Fibroblast of lung (primary cell): ENCODE results near the gene BTBD2. TPM values are rescaled to one million over a fixed set of nuclear protein-coding genes. Genes with fewer than 3 reads are reported as not detected.
A peak's percentile ranks its signal among the peaks of the same experiment; 100 is the strongest.

ENCODE experiments used
- DNase-seq, 2 donors: peaks; one replicate each; pipeline versions ENCODE4 v3.0.0 to v3.0.0-alpha.2; 2010; ENCODE audit warnings: low read depth in 2 of 2
- H2AFZ ChIP-seq: 2 replicates; pipeline ENCODE4 v1.5.1; 2012; ENCODE audit warnings: low read length, control low read depth, inconsistent platforms
- H3K27ac ChIP-seq: 2 replicates; pipeline ENCODE4 v1.5.1; 2011; ENCODE audit warnings: low read length, control low read depth; ENCODE audit not compliant: insufficient read depth
- H3K27me3 ChIP-seq: 2 replicates; pipeline ENCODE4 v1.5.1; 2011; ENCODE audit warnings: mild to moderate bottlenecking, low read length; ENCODE audit not compliant: control insufficient read depth, insufficient read depth
- H3K36me3 ChIP-seq: 2 replicates; pipeline ENCODE4 v1.5.1; 2011; ENCODE audit warnings: low read length; ENCODE audit not compliant: control insufficient read depth, insufficient read depth
- H3K4me1 ChIP-seq: 2 replicates; pipeline ENCODE4 v1.5.1; 2011; ENCODE audit warnings: low read length; ENCODE audit not compliant: control insufficient read depth, insufficient read depth; ENCODE audit errors: extremely low read depth
- H3K4me2 ChIP-seq: 2 replicates; pipeline ENCODE4 v1.5.1; 2011; ENCODE audit warnings: low read length, control low read depth; ENCODE audit not compliant: insufficient read depth; ENCODE audit errors: extremely low read depth
- H3K4me3 ChIP-seq, 4 experiments: fragments of 200-600 bp in 1 of 4; sonication (generic) in 1 of 4; replicated peaks in 1 of 4; 2 replicates each; pipeline ENCODE4 v1.5.1; 2011 to 2016; ENCODE audit warnings: low read length in 4 of 4, low read depth in 3 of 4, mild to moderate bottlenecking in 3 of 4, control low read depth in 2 of 4, inconsistent platforms in 1 of 4, mixed read lengths in 1 of 4; ENCODE audit not compliant: insufficient read depth in 1 of 4; ENCODE audit errors: control extremely low read depth in 1 of 4
- H3K79me2 ChIP-seq: 2 replicates; pipeline ENCODE4 v1.5.1; 2012; ENCODE audit warnings: mild to moderate bottlenecking, low read length, inconsistent platforms; ENCODE audit not compliant: control insufficient read depth, insufficient read depth
- H3K9ac ChIP-seq: 2 replicates; pipeline ENCODE4 v1.5.1; 2011; ENCODE audit warnings: mild to moderate bottlenecking, low read length, control low read depth; ENCODE audit not compliant: insufficient read depth
- H3K9me3 ChIP-seq: 2 replicates; pipeline ENCODE4 v1.5.1; 2012; ENCODE audit warnings: low read depth, low read length; ENCODE audit not compliant: control insufficient read depth, insufficient read depth
- H4K20me1 ChIP-seq: 2 replicates; pipeline ENCODE4 v1.5.1; 2011; ENCODE audit warnings: low read length; ENCODE audit not compliant: control insufficient read depth, insufficient read depth; ENCODE audit errors: extremely low read depth
- EZH2 ChIP-seq: IDR thresholded peaks from 2 replicates; pipeline ENCODE4 v1.5.1; 2012; ENCODE audit warnings: low read length, control low read depth, mild to moderate bottlenecking; ENCODE audit errors: missing control alignments
- polyA plus RNA-seq, 2 donors: library from polyadenylated mRNA; depleted of rRNA in 1 of 2; stranded (reverse) in 1 of 2; unstranded in 1 of 2; fragments of >200 nt; gene quantifications; 2 replicates each; pipeline ENCODE4 v1.2.1, GENCODE V29; 2011 to 2012; ENCODE audit warnings: missing spikeins in 1 of 2
- total RNA-seq: library from RNA; depleted of rRNA; stranded (reverse); fragments of >200 nt; gene quantifications from 2 replicates; pipeline ENCODE4 v1.2.1, GENCODE V29; 2014
- TF ChIP-seq, protein P1 (sequence below), 2 donors: IDR thresholded peaks in 1 of 2; conservative IDR thresholded peaks in 1 of 2; 1 replicate in 1 of 2; 2 replicates in 1 of 2; pipeline ENCODE4 v1.5.1; 2011 to 2012; ENCODE audit warnings: low read length in 2 of 2, control low read depth in 1 of 2, inconsistent platforms in 1 of 2, low read depth in 1 of 2, mild to moderate bottlenecking in 1 of 2

Gene BTBD2
- total and polyA plus RNA-seq, 2 donors (not counting 1 experiment from before 2014, with no cell fraction given) = 14.0 to 70.2 TPM

GRCh38 chr19:2003874-2004273, 11.6 kb downstream of the BTBD2 start:
- H3K9ac ChIP-seq = no peak overlapping the region
- H3K79me2 ChIP-seq = no peaks in the 10 kb centered on the region
- no peak overlapping the region for H3K4me3 ChIP-seq
- no peak overlapping the region for H3K4me2 ChIP-seq
- no peaks in the 10 kb centered on the region for H4K20me1 ChIP-seq
- no peaks in the 10 kb centered on the region for H3K27me3 ChIP-seq
- H3K4me1 ChIP-seq = no peaks in the 10 kb centered on the region
- no peak overlapping the region for H2AFZ ChIP-seq
- no peaks in the 10 kb centered on the region for H3K9me3 ChIP-seq
- peaks cover 3% of the 10 kb centered on the region for H3K36me3 ChIP-seq
- H3K27ac ChIP-seq = no peak overlapping the region
- peak in 1 of 2 donors; percentile 49 for DNase-seq
- TF ChIP-seq, protein P1, sequence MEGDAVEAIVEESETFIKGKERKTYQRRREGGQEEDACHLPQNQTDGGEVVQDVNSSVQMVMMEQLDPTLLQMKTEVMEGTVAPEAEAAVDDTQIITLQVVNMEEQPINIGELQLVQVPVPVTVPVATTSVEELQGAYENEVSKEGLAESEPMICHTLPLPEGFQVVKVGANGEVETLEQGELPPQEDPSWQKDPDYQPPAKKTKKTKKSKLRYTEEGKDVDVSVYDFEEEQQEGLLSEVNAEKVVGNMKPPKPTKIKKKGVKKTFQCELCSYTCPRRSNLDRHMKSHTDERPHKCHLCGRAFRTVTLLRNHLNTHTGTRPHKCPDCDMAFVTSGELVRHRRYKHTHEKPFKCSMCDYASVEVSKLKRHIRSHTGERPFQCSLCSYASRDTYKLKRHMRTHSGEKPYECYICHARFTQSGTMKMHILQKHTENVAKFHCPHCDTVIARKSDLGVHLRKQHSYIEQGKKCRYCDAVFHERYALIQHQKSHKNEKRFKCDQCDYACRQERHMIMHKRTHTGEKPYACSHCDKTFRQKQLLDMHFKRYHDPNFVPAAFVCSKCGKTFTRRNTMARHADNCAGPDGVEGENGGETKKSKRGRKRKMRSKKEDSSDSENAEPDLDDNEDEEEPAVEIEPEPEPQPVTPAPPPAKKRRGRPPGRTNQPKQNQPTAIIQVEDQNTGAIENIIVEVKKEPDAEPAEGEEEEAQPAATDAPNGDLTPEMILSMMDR (conservative IDR thresholded peaks at IDR 0.05 in 1 of 2, IDR thresholded peaks at IDR 0.05 in 1 of 2; ENCODE audit: low read depth in 1 of 2, low read length in 2 of 2) = no peak
- TF ChIP-seq EZH2 = no peak

DNA sequence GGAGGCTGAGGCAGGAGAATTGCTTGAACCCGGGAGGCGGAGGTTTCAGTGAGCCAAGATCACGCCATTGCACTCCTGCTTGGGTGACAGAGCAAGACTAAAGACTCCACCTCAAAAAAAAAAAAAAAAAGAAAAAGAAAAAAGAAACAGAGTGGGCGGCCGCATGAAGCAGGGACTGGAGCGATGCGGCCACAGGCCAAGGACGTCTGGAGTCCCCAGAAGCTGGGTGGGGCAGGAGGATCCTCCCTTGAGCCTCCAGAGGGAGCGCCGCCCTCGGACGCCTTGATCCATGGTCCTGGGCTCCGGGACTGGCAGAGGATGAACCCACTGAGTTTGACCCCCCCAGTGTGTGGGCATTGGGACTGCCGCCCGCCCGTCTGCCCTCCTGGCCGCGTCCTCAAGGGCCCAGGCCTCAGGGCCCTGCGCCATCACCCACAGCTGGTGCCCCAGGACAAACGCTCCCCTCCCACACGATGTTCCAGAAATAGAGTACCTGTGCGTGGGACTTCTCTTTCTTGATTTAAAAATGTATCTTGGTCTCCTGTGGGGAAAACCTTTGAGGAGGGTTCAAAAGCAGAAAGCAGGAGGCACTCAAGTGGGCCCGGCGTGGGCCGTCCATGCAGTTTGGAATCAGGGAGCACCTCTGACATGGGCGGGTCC, 15.5 kb downstream of the BTBD2 start:
- Histone ChIP-seq H3K4me2 (no peak overlapping the region), H3K36me3 (peaks cover 5% of the 10 kb centered on the region), H3K4me3 (no peak overlapping the region), H3K4me1 (no peaks in the 10 kb centered on the region), H3K27ac (no peak overlapping the region), H4K20me1 (no peaks in the 10 kb centered on the region), H3K9me3 (no peaks in the 10 kb centered on the region), H2AFZ (no peak overlapping the region), H3K9ac (no peak overlapping the region), H3K79me2 (no peaks in the 10 kb centered on the region), H3K27me3 (no peaks in the 10 kb centered on the region)
- TF ChIP-seq, protein P1 (conservative IDR thresholded peaks at IDR 0.05 in 1 of 2, IDR thresholded peaks at IDR 0.05 in 1 of 2; ENCODE audit: low read depth in 1 of 2, low read length in 2 of 2) = no peak
- TF ChIP-seq EZH2 = no peak
- no peak for DNase-seq

GRCh38 chr19:1998712-1999708, 16.5 kb downstream of the BTBD2 start:
- H3K36me3 ChIP-seq = peaks cover 5% of the 10 kb centered on the region
- TF ChIP-seq, protein P1 (conservative IDR thresholded peaks at IDR 0.05 in 1 of 2, IDR thresholded peaks at IDR 0.05 in 1 of 2; ENCODE audit: low read depth in 1 of 2, low read length in 2 of 2) = no peak
- no peaks in the 10 kb centered on the region for H3K27me3 ChIP-seq
- H3K9ac ChIP-seq = no peak overlapping the region
- H3K4me1 ChIP-seq = no peaks in the 10 kb centered on the region
- no peak for DNase-seq
- no peak overlapping the region for H2AFZ ChIP-seq
- no peak overlapping the region for H3K4me3 ChIP-seq
- no peak overlapping the region for H3K4me2 ChIP-seq
- no peaks in the 10 kb centered on the region for H3K9me3 ChIP-seq
- H3K79me2 ChIP-seq = no peaks in the 10 kb centered on the region
- no peak overlapping the region for H3K27ac ChIP-seq
- H4K20me1 ChIP-seq = no peaks in the 10 kb centered on the region
